HepG2 (cell line): ENCODE results near the gene TIA1. TPM values are rescaled to one million over a fixed set of nuclear protein-coding genes. Genes with fewer than 3 reads are reported as not detected.

ENCODE experiments used
- ATAC-seq: fragments of 200-7000 bp; cut with Tn5 transposase; 3 replicates; pipeline ENCODE4 v1.9.1; 2020; ENCODE audit warnings: mild to moderate bottlenecking, moderate library complexity
- BruUV-seq: library from RNA; stranded (reverse); fragments of 400-500 nt; replicated peaks from 2 replicates; lab custom pipeline; 2021; lab: Mats Ljungman, UMichigan
- CTCF ChIA-PET: fragments of 300-600 bp; formaldehyde crosslinking; extraction: SDS; loops from one replicate; lab custom pipeline; 2021; ENCODE audit warnings: low total read pairs, inconsistent platforms, low intra/inter-chr PET ratio; lab: Yijun Ruan, JAX
- POLR2A ChIA-PET: fragments of 350-600 bp; sonication (Branson Sonifier 250); formaldehyde crosslinking; loops from one replicate; lab custom pipeline; 2020; ENCODE audit warnings: antibody characterized with exemption, inconsistent platforms; lab: Yijun Ruan, JAX
- DNase-seq: peaks from one replicate; pipeline ENCODE4 v3.0.0-alpha.2; 2015; ENCODE audit warnings: low spot score
- FAIRE-seq: peaks from 3 replicates; lab custom pipeline; 2011; peaks lifted over from hg19 to GRCh38; lab: Jason Lieb, UNC
- H2AFZ ChIP-seq: one replicate; pipeline ENCODE4 v1.6.1; 2011; ENCODE audit warnings: low read length, inconsistent platforms
- H3K27ac ChIP-seq: fragments of 300-600 bp; 3 replicates; pipeline ENCODE4 v1.8.0; 2011; ENCODE audit warnings: mixed run types, mild to moderate bottlenecking, mixed read lengths, low read length, inconsistent platforms; ENCODE audit not compliant: insufficient read depth; ENCODE audit errors: extremely low read length
- H3K27me3 ChIP-seq, 2 experiments: fragments of 200-600 bp in 1 of 2; 2 replicates in 1 of 2; 3 replicates in 1 of 2; pipeline versions ENCODE4 v1.6.0 to v1.8.0; 2011; ENCODE audit warnings: low read length in 2 of 2, mild to moderate bottlenecking in 2 of 2, moderate library complexity in 2 of 2, inconsistent platforms in 1 of 2; ENCODE audit not compliant: insufficient read depth in 2 of 2, control insufficient read depth in 1 of 2
- H3K36me3 ChIP-seq, 2 experiments: fragments of 200-600 bp in 1 of 2; replicated peaks in 1 of 2; 2 replicates in 1 of 2; 3 replicates in 1 of 2; pipeline versions ENCODE4 v1.5.1 to v1.8.0; 2011; ENCODE audit warnings: low read length in 2 of 2, inconsistent platforms in 1 of 2; ENCODE audit not compliant: insufficient read depth in 2 of 2, control insufficient read depth in 1 of 2
- H3K4me1 ChIP-seq: 2 replicates; pipeline ENCODE4 v1.5.1; 2012; ENCODE audit warnings: low read length, inconsistent platforms; ENCODE audit not compliant: insufficient read depth
- H3K4me2 ChIP-seq: 2 replicates; pipeline ENCODE4 v1.6.0; 2011; ENCODE audit warnings: low read depth, low read length, inconsistent platforms
- H3K4me3 ChIP-seq, 3 experiments: fragments of 200-600 bp in 1 of 3; sonication (generic), shearing (Covaris generic) in 1 of 3; replicated peaks in 1 of 3; 2 replicates each; pipeline ENCODE4 v1.5.1; 2011 to 2016; ENCODE audit warnings: low read length in 3 of 3, inconsistent platforms in 2 of 3, low read depth in 2 of 3, mild to moderate bottlenecking in 2 of 3, control low read depth in 1 of 3, mixed read lengths in 1 of 3; ENCODE audit not compliant: insufficient read depth in 1 of 3
- H3K79me2 ChIP-seq: one replicate; pipeline ENCODE4 v1.6.1; 2011; ENCODE audit warnings: low read length, inconsistent platforms; ENCODE audit not compliant: insufficient read depth
- H3K9ac ChIP-seq: 2 replicates; pipeline ENCODE4 v1.6.0; 2011; ENCODE audit warnings: mild to moderate bottlenecking, low read depth, low read length, inconsistent platforms; ENCODE audit not compliant: insufficient read depth
- H3K9me3 ChIP-seq: 2 replicates; pipeline ENCODE4 v1.5.1; 2012; ENCODE audit warnings: mild to moderate bottlenecking, low read length
- H4K20me1 ChIP-seq: 2 replicates; pipeline ENCODE4 v1.6.0; 2011; ENCODE audit warnings: inconsistent platforms, mild to moderate bottlenecking, low read length, moderate library complexity; ENCODE audit not compliant: insufficient read depth
- CENPT ChIP-seq: sonication (generic); formaldehyde crosslinking; IDR thresholded peaks from 2 replicates; pipeline ENCODE4 v1.8.0; 2022; ENCODE audit warnings: low read depth, mild to moderate bottlenecking, moderate library complexity, missing genetic modification reagents
- DNMT3B ChIP-seq: conservative IDR thresholded peaks from 2 replicates; pipeline ENCODE4 v1.6.1; 2016; ENCODE audit warnings: missing biosample characterization, control low read depth
- EED ChIP-seq: sonication (generic); formaldehyde crosslinking; IDR thresholded peaks from 2 replicates; pipeline ENCODE4 v1.5.0; 2020; ENCODE audit warnings: mild to moderate bottlenecking, missing genetic modification reagents
- KLF6 ChIP-seq: IDR thresholded peaks from 2 replicates; pipeline ENCODE4 v1.8.0; 2016; ENCODE audit warnings: missing biosample characterization, missing genetic modification reagents
- KMT2A ChIP-seq: sonication (generic); formaldehyde crosslinking; IDR thresholded peaks from 2 replicates; pipeline ENCODE4 v1.4.0; 2020; ENCODE audit warnings: missing genetic modification reagents
- MAFG ChIP-seq: sonication (generic); formaldehyde crosslinking; IDR thresholded peaks from 2 replicates; pipeline ENCODE4 v1.5.1; 2020; ENCODE audit warnings: mild to moderate bottlenecking, missing genetic modification reagents
- PAWR ChIP-seq: sonication (generic); formaldehyde crosslinking; IDR thresholded peaks from 2 replicates; pipeline ENCODE4 v1.4.0; 2020; ENCODE audit warnings: missing genetic modification reagents, mild to moderate bottlenecking, borderline replicate concordance
- STAT5B ChIP-seq: sonication (generic); formaldehyde crosslinking; IDR thresholded peaks from 2 replicates; pipeline ENCODE4 v1.4.0; 2020; ENCODE audit warnings: missing genetic modification reagents
- ZC3H4 ChIP-seq: sonication (generic); formaldehyde crosslinking; IDR thresholded peaks from 2 replicates; pipeline ENCODE4 v1.4.0; 2020; ENCODE audit warnings: missing genetic modification reagents, borderline replicate concordance
- ZNF343 ChIP-seq: sonication (generic); formaldehyde crosslinking; IDR thresholded peaks from 2 replicates; pipeline ENCODE4 v1.4.0; 2020; ENCODE audit warnings: mild to moderate bottlenecking, missing genetic modification reagents
- ZNF569 ChIP-seq: sonication (generic); formaldehyde crosslinking; IDR thresholded peaks from 2 replicates; pipeline ENCODE4 v1.5.0; 2020; ENCODE audit warnings: mild to moderate bottlenecking, missing genetic modification reagents, moderate library complexity, borderline replicate concordance
- ZNF614 ChIP-seq: IDR thresholded peaks from 2 replicates; pipeline ENCODE4 v1.6.1; 2018; ENCODE audit warnings: missing biosample characterization, missing genetic modification reagents, inconsistent platforms, borderline replicate concordance
- ZNF652 ChIP-seq: IDR thresholded peaks from 2 replicates; pipeline ENCODE4 v1.6.1; 2016; ENCODE audit warnings: low read depth, borderline replicate concordance
- ZNF703 ChIP-seq: sonication (generic); formaldehyde crosslinking; IDR thresholded peaks from 2 replicates; pipeline ENCODE4 v1.5.1; 2020; ENCODE audit warnings: missing genetic modification reagents, mild to moderate bottlenecking, moderate library complexity, borderline replicate concordance
- ZNF720 ChIP-seq: sonication (generic); formaldehyde crosslinking; IDR thresholded peaks from 2 replicates; pipeline ENCODE4 v1.4.0; 2020; ENCODE audit warnings: missing genetic modification reagents
- WGBS: methylation state at CpG from one replicate; pipeline ENCODE4 v1.1.6; 2017; ENCODE audit warnings: low lambda C conversion rate; 5-methylcytosine and 5-hydroxymethylcytosine counted together
- in situ Hi-C: cut with HindIII; loops from 2 replicates; pipeline ENCODE4 v1.10.0; 2017; ENCODE audit warnings: low pct_unique_long_range_greater_than_20kb; ENCODE audit not compliant: extremely low pct_ligation_motif_present
- intact Hi-C: fragments of 100-400 bp; cut with micrococcal nuclease; formaldehyde crosslinking; loops from one replicate; pipeline ENCODE4 v1.10.0; 2022; ENCODE audit not compliant: unreplicated experiment
- polyA plus RNA-seq, 8 experiments: library from polyadenylated mRNA; depleted of rRNA in 3 of 8; stranded (reverse) in 7 of 8; unstranded in 1 of 8; fragments of >200 nt; fragmentation: Illumina TruSeq in 4 of 8; extraction: Trizol in 4 of 8; gene quantifications; 2 replicates each; pipeline versions ENCODE4 v1.2.1 to v1.2.3, GENCODE V29; 2011 to 2016; ENCODE audit warnings: low read depth in 4 of 8, missing spikeins in 1 of 8, mixed read lengths in 1 of 8; ENCODE audit not compliant: insufficient read depth in 1 of 8
- total RNA-seq, 5 experiments: library from RNA; depleted of rRNA; stranded (reverse); fragments of >200 nt; fragmentation: Illumina TruSeq; extraction: Trizol; gene quantifications; 2 replicates each; pipeline ENCODE4 v1.2.3, GENCODE V29; 2016; ENCODE audit warnings: low read depth in 1 of 5
- TF ChIP-seq, protein P1 (sequence below): sonication (generic); formaldehyde crosslinking; IDR thresholded peaks from 2 replicates; pipeline ENCODE4 v1.4.0; 2020; ENCODE audit warnings: missing genetic modification reagents
- TF ChIP-seq, protein P2 (sequence below): sonication (generic); formaldehyde crosslinking; IDR thresholded peaks from 2 replicates; pipeline ENCODE4 v1.4.0; 2020; ENCODE audit warnings: mild to moderate bottlenecking, missing genetic modification reagents, borderline replicate concordance
- TF ChIP-seq, protein P3 (sequence below): sonication (generic); formaldehyde crosslinking; IDR thresholded peaks from 2 replicates; pipeline ENCODE4 v1.4.0; 2020; ENCODE audit warnings: mild to moderate bottlenecking, missing genetic modification reagents

Gene TIA1
- total and polyA plus RNA-seq, 2 of the 13 experiments (the other 11 are each of a cell fraction or from before 2014, with no cell fraction given), result 209 to 319 TPM

DNA sequence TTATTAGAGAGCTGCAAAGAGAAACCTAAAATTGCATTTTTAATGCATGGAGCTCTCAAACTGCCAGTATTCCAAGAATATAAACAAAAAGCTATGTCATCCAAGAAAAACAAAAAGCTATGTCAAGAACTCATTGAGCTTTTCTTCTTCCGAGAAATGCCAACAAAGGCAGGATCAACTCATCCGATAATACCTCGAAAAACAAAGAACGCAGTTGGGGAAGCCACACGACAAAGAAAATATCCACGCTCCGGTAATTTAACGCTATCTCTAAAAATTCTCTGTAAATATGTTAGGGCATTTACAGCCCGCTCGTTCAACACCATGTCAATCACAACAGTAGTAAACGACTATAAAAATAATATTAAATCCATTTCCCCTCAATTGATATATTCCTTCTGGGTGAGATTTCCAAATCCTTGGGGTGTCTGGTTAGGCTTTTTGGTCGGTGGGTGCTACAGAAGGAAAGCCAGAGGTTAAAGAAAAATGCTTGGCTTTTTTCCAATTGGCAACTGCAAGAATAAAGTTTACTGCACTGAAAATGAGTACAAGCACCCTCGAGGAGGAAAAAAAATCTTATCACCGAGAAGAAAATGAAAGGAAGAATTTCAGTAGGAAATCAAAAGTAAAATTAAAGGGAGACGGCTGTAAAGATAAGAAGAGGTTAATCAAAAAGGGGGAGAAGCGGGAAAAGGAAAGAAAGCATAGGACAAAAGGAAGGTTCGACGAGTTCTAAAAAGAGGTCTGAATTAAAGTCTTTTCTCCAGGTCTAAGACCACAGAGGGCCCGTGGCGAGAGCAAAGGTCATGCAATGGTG is 856 bp downstream of the TIA1 start:
- no peak for FAIRE-seq
- H4K20me1 ChIP-seq, result peaks cover 37% of the 10 kb centered on the region
- H3K4me2 ChIP-seq, result peak overlapping the region; percentile 74
- ChIA-PET CTCF (no interaction called here), POLR2A (interaction anchor here (0.9 to 4.4 kb wide), 9 partner anchors 11 to 333 kb away, joined by 3 to 49 read pairs (median 15); partner anchors contain the start of genes C2orf42, FAM136A, MXD1 and PCYOX1)
- H3K27me3 ChIP-seq, result no peaks in the 10 kb centered on the region; a peak in 1 of 5 replicates
- in situ Hi-C loops, result no loop called here
- peaks cover 53% of the 10 kb centered on the region for H3K4me1 ChIP-seq
- no peak overlapping the region for H2AFZ ChIP-seq
- no peak for DNase-seq
- no TSS peak for BruUV-seq
- peaks cover 3 to 4% of the 10 kb centered on the region in 2 experiments; a peak in 2 of 5 replicates for H3K36me3 ChIP-seq
- peak overlapping the region; percentile 99 for H3K9ac ChIP-seq
- peak overlapping the region; percentile 98 for H3K27ac ChIP-seq
- H3K9me3 ChIP-seq, result no peaks in the 10 kb centered on the region
- no peak for ATAC-seq
- 1% methylated on average over 20 of the region's 20 CpGs for WGBS
- intact Hi-C loops, result loop anchor here (1.0 to 5.0 kb wide), 6 partner anchors 22 to 335 kb away; partner anchors contain the start of genes C2orf42, PCBP1 and SNRPG
- H3K79me2 ChIP-seq, result peaks cover 58% of the 10 kb centered on the region
- peak overlapping the region; percentile 96 to 98 (median 98) for H3K4me3 ChIP-seq
- TF ChIP-seq PAWR (CRISPR knock-in tag) (no peak), DNMT3B (CRISPR knock-in tag) (0 out of 2 replicates have a peak, but pooled peaks have one; percentile 83), ZNF569 (CRISPR knock-in tag) (no peak), EED (CRISPR knock-in tag) (no peak), ZNF703 (0 out of 2 replicates have a peak, but pooled peaks have one; percentile 20), ZNF614 (CRISPR knock-in tag) (no peak), KLF6 (CRISPR knock-in tag) (no peak), CENPT (CRISPR knock-in tag) (no peak), ZNF720 (no peak), KMT2A (CRISPR knock-in tag) (no peak), MAFG (CRISPR knock-in tag) (no peak), ZC3H4 (CRISPR knock-in tag) (no peak), ZNF652 (CRISPR knock-in tag) (no peak), ZNF343 (no peak), STAT5B (CRISPR knock-in tag) (no peak)
- TF ChIP-seq, protein P1, sequence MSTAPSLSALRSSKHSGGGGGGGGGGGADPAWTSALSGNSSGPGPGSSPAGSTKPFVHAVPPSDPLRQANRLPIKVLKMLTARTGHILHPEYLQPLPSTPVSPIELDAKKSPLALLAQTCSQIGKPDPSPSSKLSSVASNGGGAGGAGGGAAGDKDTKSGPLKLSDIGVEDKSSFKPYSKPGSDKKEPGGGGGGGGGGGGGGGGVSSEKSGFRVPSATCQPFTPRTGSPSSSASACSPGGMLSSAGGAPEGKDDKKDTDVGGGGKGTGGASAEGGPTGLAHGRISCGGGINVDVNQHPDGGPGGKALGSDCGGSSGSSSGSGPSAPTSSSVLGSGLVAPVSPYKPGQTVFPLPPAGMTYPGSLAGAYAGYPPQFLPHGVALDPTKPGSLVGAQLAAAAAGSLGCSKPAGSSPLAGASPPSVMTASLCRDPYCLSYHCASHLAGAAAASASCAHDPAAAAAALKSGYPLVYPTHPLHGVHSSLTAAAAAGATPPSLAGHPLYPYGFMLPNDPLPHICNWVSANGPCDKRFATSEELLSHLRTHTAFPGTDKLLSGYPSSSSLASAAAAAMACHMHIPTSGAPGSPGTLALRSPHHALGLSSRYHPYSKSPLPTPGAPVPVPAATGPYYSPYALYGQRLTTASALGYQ (CRISPR knock-in tag), result 0 out of 2 replicates have a peak, but pooled peaks have one; percentile 36
- TF ChIP-seq, protein P2, sequence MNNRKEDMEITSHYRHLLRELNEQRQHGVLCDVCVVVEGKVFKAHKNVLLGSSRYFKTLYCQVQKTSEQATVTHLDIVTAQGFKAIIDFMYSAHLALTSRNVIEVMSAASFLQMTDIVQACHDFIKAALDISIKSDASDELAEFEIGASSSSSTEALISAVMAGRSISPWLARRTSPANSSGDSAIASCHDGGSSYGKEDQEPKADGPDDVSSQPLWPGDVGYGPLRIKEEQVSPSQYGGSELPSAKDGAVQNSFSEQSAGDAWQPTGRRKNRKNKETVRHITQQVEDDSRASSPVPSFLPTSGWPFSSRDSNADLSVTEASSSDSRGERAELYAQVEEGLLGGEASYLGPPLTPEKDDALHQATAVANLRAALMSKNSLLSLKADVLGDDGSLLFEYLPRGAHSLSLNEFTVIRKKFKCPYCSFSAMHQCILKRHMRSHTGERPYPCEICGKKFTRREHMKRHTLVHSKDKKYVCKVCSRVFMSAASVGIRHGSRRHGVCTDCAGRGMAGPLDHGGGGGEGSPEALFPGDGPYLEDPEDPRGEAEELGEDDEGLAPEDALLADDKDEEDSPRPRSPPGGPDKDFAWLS (CRISPR knock-in tag), result no peak
- TF ChIP-seq, protein P3, sequence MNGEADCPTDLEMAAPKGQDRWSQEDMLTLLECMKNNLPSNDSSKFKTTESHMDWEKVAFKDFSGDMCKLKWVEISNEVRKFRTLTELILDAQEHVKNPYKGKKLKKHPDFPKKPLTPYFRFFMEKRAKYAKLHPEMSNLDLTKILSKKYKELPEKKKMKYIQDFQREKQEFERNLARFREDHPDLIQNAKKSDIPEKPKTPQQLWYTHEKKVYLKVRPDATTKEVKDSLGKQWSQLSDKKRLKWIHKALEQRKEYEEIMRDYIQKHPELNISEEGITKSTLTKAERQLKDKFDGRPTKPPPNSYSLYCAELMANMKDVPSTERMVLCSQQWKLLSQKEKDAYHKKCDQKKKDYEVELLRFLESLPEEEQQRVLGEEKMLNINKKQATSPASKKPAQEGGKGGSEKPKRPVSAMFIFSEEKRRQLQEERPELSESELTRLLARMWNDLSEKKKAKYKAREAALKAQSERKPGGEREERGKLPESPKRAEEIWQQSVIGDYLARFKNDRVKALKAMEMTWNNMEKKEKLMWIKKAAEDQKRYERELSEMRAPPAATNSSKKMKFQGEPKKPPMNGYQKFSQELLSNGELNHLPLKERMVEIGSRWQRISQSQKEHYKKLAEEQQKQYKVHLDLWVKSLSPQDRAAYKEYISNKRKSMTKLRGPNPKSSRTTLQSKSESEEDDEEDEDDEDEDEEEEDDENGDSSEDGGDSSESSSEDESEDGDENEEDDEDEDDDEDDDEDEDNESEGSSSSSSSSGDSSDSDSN, result no peak
